DOHH2 (cell line): ENCODE measurements around the gene ISCA1.

Source experiments
- CTCF ChIP-seq: fragments of 200-600 bp; sonication (generic); IDR thresholded peaks from one replicate; pipeline ENCODE4 v1.5.1; 2014; ENCODE audit warnings: antibody characterized with exemption, mild to moderate bottlenecking, low read depth, low read length; ENCODE audit not compliant: poor library complexity, severe bottlenecking
- EZH2phosphoT487 ChIP-seq: fragments of 200-600 bp; sonication (generic); IDR thresholded peaks from 2 replicates; pipeline ENCODE4 v1.6.1; 2017; ENCODE audit warnings: borderline replicate concordance, mild to moderate bottlenecking, antibody characterized with exemption, low read length, moderate library complexity, mixed read lengths

- no peak for TF ChIP-seq CTCF
- TF ChIP-seq EZH2phosphoT487, result no peak
Measured at GRCh38 chr9:86282077-86282978, at the start of gene ISCA1.
